Measurements from ENCODE around the gene TOMM70. TPM values are rescaled to one million over a fixed set of nuclear protein-coding genes. Genes with fewer than 3 reads are reported as not detected.

The TOMM70 gene
- total RNA-seq, 1 donor from 2014 or later: 36.3 TPM

DNA sequence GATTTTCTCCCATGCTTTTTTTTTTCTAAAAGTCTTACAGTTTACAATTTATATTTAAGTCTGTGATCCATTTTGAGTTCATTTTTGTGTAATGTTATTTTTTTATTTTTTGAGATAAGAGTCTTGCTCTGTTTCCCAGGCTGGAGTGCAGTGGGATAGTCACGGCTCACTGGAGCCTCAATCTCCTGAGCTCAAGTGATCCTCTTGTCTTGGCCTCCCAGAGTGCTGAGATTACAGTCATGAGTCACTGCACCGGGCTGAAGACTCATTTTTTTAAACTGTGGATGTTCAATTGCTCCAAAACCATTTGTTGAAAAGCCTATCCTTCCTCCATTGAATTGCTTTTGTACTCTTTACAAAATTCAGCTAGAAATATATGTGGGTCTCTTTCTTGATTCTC is 20.0 kb upstream of the TOMM70 start:
- no peak overlapping the region for H3K4me3 Mint-ChIP-seq (ENCODE audit: unreplicated experiment)
- peaks cover 4% of the 10 kb centered on the region for H3K4me1 Mint-ChIP-seq (ENCODE audit: unreplicated experiment)
- H3K27me3 Mint-ChIP-seq (ENCODE audit: unreplicated experiment): no peaks in the 10 kb centered on the region
- peaks cover 9% of the 10 kb centered on the region for H3K36me3 Mint-ChIP-seq (ENCODE audit: unreplicated experiment)
- H3K9me3 Mint-ChIP-seq (ENCODE audit: unreplicated experiment): no peaks in the 10 kb centered on the region
- DNase-seq (ENCODE audit: extremely low spot score, unreplicated experiment): no peak
- no peak overlapping the region for H3K27ac Mint-ChIP-seq (ENCODE audit: unreplicated experiment)
- TF ChIP-seq, protein P1, sequence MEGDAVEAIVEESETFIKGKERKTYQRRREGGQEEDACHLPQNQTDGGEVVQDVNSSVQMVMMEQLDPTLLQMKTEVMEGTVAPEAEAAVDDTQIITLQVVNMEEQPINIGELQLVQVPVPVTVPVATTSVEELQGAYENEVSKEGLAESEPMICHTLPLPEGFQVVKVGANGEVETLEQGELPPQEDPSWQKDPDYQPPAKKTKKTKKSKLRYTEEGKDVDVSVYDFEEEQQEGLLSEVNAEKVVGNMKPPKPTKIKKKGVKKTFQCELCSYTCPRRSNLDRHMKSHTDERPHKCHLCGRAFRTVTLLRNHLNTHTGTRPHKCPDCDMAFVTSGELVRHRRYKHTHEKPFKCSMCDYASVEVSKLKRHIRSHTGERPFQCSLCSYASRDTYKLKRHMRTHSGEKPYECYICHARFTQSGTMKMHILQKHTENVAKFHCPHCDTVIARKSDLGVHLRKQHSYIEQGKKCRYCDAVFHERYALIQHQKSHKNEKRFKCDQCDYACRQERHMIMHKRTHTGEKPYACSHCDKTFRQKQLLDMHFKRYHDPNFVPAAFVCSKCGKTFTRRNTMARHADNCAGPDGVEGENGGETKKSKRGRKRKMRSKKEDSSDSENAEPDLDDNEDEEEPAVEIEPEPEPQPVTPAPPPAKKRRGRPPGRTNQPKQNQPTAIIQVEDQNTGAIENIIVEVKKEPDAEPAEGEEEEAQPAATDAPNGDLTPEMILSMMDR (IDR thresholded peaks at IDR 0.05): no peak

- Mint-ChIP-seq H3K27me3 (ENCODE audit: unreplicated experiment) (no peaks in the 10 kb centered on the region), H3K4me1 (ENCODE audit: unreplicated experiment) (peaks cover 4% of the 10 kb centered on the region), H3K27ac (ENCODE audit: unreplicated experiment) (no peak overlapping the region), H3K9me3 (ENCODE audit: unreplicated experiment) (no peaks in the 10 kb centered on the region), H3K36me3 (ENCODE audit: unreplicated experiment) (peaks cover 9% of the 10 kb centered on the region), H3K4me3 (ENCODE audit: unreplicated experiment) (no peak overlapping the region)
- TF ChIP-seq, protein P1 (IDR thresholded peaks at IDR 0.05): no peak
- DNase-seq (ENCODE audit: extremely low spot score, unreplicated experiment): no peak
Observed at GRCh38 chr3:100419406-100419805, 18.5 kb upstream of the TOMM70 start.

- no peaks in the 10 kb centered on the region for H3K27me3 Mint-ChIP-seq (ENCODE audit: unreplicated experiment)
- TF ChIP-seq, protein P1 (IDR thresholded peaks at IDR 0.05): no peak
- peaks cover 11% of the 10 kb centered on the region for H3K36me3 Mint-ChIP-seq (ENCODE audit: unreplicated experiment)
- no peak overlapping the region for H3K27ac Mint-ChIP-seq (ENCODE audit: unreplicated experiment)
- no peak for DNase-seq (ENCODE audit: extremely low spot score, unreplicated experiment)
- H3K9me3 Mint-ChIP-seq (ENCODE audit: unreplicated experiment): no peaks in the 10 kb centered on the region
- peaks cover 4% of the 10 kb centered on the region for H3K4me1 Mint-ChIP-seq (ENCODE audit: unreplicated experiment)
- no peak overlapping the region for H3K4me3 Mint-ChIP-seq (ENCODE audit: unreplicated experiment)
Observed at GRCh38 chr3:100416863-100417262, 16.0 kb upstream of the TOMM70 start.

GRCh38 chr3:100416176-100416575 is 15.3 kb upstream of the TOMM70 start:
- Mint-ChIP-seq H3K4me3 (ENCODE audit: unreplicated experiment) (no peak overlapping the region), H3K27ac (ENCODE audit: unreplicated experiment) (no peak overlapping the region), H3K27me3 (ENCODE audit: unreplicated experiment) (no peaks in the 10 kb centered on the region), H3K9me3 (ENCODE audit: unreplicated experiment) (peaks cover 5% of the 10 kb centered on the region), H3K36me3 (ENCODE audit: unreplicated experiment) (peaks cover 16% of the 10 kb centered on the region), H3K4me1 (ENCODE audit: unreplicated experiment) (peaks cover 4% of the 10 kb centered on the region)
- DNase-seq (ENCODE audit: extremely low spot score, unreplicated experiment): no peak
- TF ChIP-seq, protein P1 (IDR thresholded peaks at IDR 0.05): no peak

- Mint-ChIP-seq H3K9me3 (ENCODE audit: unreplicated experiment) (peaks cover 7% of the 10 kb centered on the region), H3K27me3 (ENCODE audit: unreplicated experiment) (no peaks in the 10 kb centered on the region), H3K4me3 (ENCODE audit: unreplicated experiment) (no peak overlapping the region), H3K4me1 (ENCODE audit: unreplicated experiment) (peaks cover 4% of the 10 kb centered on the region), H3K36me3 (ENCODE audit: unreplicated experiment) (peaks cover 21% of the 10 kb centered on the region), H3K27ac (ENCODE audit: unreplicated experiment) (no peak overlapping the region)
- DNase-seq (ENCODE audit: extremely low spot score, unreplicated experiment): no peak
- TF ChIP-seq, protein P1 (IDR thresholded peaks at IDR 0.05): no peak
Observed at GRCh38 chr3:100413613-100414012, 12.7 kb upstream of the TOMM70 start.

Data from osteocyte (in vitro differentiated cells).